A172 (cell line): Measurements from ENCODE around the gene GLCCI1. TPM values are rescaled to one million over a fixed set of nuclear protein-coding genes. Genes with fewer than 3 reads are reported as not detected.

Source experiments
- DNase-seq: peaks from one replicate; pipeline ENCODE4 v3.0.0-alpha.2; 2015; ENCODE audit warnings: low spot score
- total RNA-seq: library from RNA; depleted of rRNA; stranded (reverse); fragments of >200 nt; shearing (Covaris generic); gene quantifications from 2 replicates; pipeline ENCODE4 v1.2.3, GENCODE V29; 2014

GLCCI1 gene
- total RNA-seq, 1 experiment from 2014 or later, result 3.0 TPM

- DNase-seq, result no peak
These were observed 162.1 kb downstream of the GLCCI1 start for GRCh38 chr7:8130663-8131062.

- DNase-seq, result no peak
These were observed 163.4 kb downstream of the GLCCI1 start for GRCh38 chr7:8131694-8132605.

GRCh38 chr7:8133188-8133848 lies 164.7 kb downstream of the GLCCI1 start:
- DNase-seq, result no peak

DNA sequence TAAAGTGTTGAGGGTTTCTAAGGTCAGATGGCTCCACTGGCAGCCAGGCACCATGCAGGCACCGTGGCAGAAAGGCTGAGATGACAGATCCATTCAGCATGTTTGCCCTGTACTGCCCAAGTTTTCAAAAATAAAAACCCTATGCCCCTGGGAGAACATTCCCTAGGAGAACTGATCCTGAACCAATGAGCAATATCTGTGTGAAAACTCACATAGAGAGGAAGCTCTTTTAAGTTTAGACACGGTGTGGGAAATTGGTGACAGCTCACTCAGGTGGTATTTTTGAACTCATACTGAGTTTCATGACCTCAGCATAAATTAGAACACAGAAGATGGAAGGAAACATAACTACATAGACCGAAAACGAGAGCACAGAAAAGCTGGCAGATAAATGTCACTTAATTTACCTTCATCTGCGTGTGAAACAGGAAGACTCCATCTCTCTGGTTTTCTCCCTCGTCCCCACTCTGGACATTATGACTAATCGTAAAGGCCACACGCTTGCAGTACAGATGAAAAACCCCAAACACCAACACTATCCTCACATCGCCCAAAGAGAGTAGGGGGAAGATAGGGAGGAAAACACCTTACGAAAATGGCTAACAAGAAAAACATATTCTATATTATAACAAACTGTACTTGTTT lies 165.6 kb downstream of the GLCCI1 start:
- DNase-seq, result no peak

GRCh38 chr7:8135417-8135816 lies 166.8 kb downstream of the GLCCI1 start:
- no peak for DNase-seq

- DNase-seq, result no peak
These were observed 167.6 kb downstream of the GLCCI1 start for GRCh38 chr7:8136051-8136730.
